ENCODE data around the gene BHMT.

The BHMT gene

GRCh38 chr5:79111387-79111959 is at the start of gene BHMT:
Gene BHMT, plus strand, starts transcription at chr5:79111809. Its CDS starts 77 bp downstream, at chr5:79111886.
- DNase-seq (ENCODE audit: low read depth in 2 of 2), result no peak

GRCh38 chr5:79062436-79062835 is 49.2 kb upstream of the BHMT start:
- DNase-seq (ENCODE audit: low read depth in 2 of 2), result no peak

GRCh38 chr5:79069488-79070349 is 41.9 kb upstream of the BHMT start, which contains the start of the genes BHMT2 and DMGDH:
Gene BHMT2, plus strand, starts transcription at chr5:79069767. Its CDS starts 16 bp downstream, at chr5:79069783.
Gene DMGDH, minus strand, starts transcription at chr5:79069674. Its CDS starts 54 bp downstream, at chr5:79069620.
- no peak for DNase-seq (ENCODE audit: low read depth in 2 of 2)

- DNase-seq (ENCODE audit: low read depth in 2 of 2), result no peak
These were observed 41.3 kb upstream of the BHMT start for GRCh38 chr5:79070350-79070667.

- no peak for DNase-seq (ENCODE audit: low read depth in 2 of 2)
These were observed 37.0 kb upstream of the BHMT start for GRCh38 chr5:79074641-79075040.

- no peak for DNase-seq (ENCODE audit: low read depth in 2 of 2)
These were observed 35.8 kb upstream of the BHMT start for GRCh38 chr5:79075646-79076426.

GRCh38 chr5:79076819-79077218 is 34.8 kb upstream of the BHMT start:
- DNase-seq (ENCODE audit: low read depth in 2 of 2), result no peak

GRCh38 chr5:79077680-79078365 is 33.8 kb upstream of the BHMT start:
- DNase-seq (ENCODE audit: low read depth in 2 of 2), result no peak

GRCh38 chr5:79080804-79081203 is 30.8 kb upstream of the BHMT start:
- no peak for DNase-seq (ENCODE audit: low read depth in 2 of 2)

- DNase-seq (ENCODE audit: low read depth in 2 of 2), result no peak
These were observed 29.8 kb upstream of the BHMT start for GRCh38 chr5:79081779-79082178.

- DNase-seq (ENCODE audit: low read depth in 2 of 2), result no peak
These were observed 25.5 kb upstream of the BHMT start for GRCh38 chr5:79086116-79086515.

GRCh38 chr5:79088507-79088906 is 23.1 kb upstream of the BHMT start:
- no peak for DNase-seq (ENCODE audit: low read depth in 2 of 2)

GRCh38 chr5:79091064-79091463 is 20.5 kb upstream of the BHMT start:
- no peak for DNase-seq (ENCODE audit: low read depth in 2 of 2)

- DNase-seq (ENCODE audit: low read depth in 2 of 2), result no peak
These were observed 17.8 kb upstream of the BHMT start for GRCh38 chr5:79093762-79094161.

- no peak for DNase-seq (ENCODE audit: low read depth in 2 of 2)
These were observed 5.7 kb upstream of the BHMT start for GRCh38 chr5:79105868-79106267.

GRCh38 chr5:79107020-79107796 is 4.4 kb upstream of the BHMT start:
- no peak for DNase-seq (ENCODE audit: low read depth in 2 of 2)

GRCh38 chr5:79108086-79108485 is 3.5 kb upstream of the BHMT start:
- DNase-seq (ENCODE audit: low read depth in 2 of 2), result no peak

GRCh38 chr5:79108792-79109191 is 2.8 kb upstream of the BHMT start:
- no peak for DNase-seq (ENCODE audit: low read depth in 2 of 2)

GRCh38 chr5:79109527-79110492 is 1.8 kb upstream of the BHMT start:
- DNase-seq (ENCODE audit: low read depth in 2 of 2), result peak in 1 of 2 experiments; percentile 15

Data from stimulated activated CD4-positive, alpha-beta T cell treated with anti-CD3 and anti-CD28 coated beads, Interleukin-12 subunit alpha, Interleukin-12 subunit beta, amount 100 ng/mL, for 24 hours (primary cell).